ENCODE results near the gene POLR2F.

The POLR2F gene

DNA sequence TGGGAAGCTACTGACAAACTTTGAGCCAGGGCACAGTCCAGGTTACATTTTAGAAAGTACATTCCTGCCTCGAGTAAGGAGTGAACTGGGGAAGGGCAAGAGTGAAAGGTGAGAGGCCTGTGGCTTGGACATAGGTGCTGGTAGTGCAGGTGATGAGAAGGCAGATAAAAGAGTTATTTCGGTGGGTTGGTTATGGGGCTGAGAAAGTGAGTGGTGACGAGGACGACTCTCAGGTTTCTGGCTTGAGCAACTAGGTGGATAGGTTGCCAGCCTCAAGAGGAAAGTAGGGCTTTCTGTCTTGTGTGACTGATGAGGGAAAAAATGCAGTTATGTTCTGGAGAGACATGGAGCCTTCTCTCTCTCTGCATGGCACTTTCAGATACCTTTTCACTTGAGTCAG is 3.7 kb downstream of the POLR2F start:
- TF ChIP-seq SUZ12 (IDR thresholded peaks at IDR 0.05; ENCODE audit: extremely low read depth, insufficient read depth, insufficient read length) = no peak
- TF ChIP-seq ZNF274 (IDR thresholded peaks at IDR 0.05; ENCODE audit: low read depth, low read length) = no peak
- TF ChIP-seq YY1 (IDR thresholded peaks at IDR 0.05; ENCODE audit: insufficient read depth, insufficient read length) = no peak
- no peak overlapping the region for H3K4me3 ChIP-seq (ENCODE audit: insufficient read length, low read depth)
- peaks cover 2% of the 10 kb centered on the region for H3K4me1 ChIP-seq (ENCODE audit: insufficient read depth, insufficient read length)
- H3K36me3 ChIP-seq (ENCODE audit: insufficient read depth, insufficient read length, low read length) = peaks cover 53% of the 10 kb centered on the region
- no peak overlapping the region for H3K9ac ChIP-seq (ENCODE audit: insufficient read length, low read depth)
- H3K9me3 ChIP-seq (ENCODE audit: insufficient read depth, low read length) = no peaks in the 10 kb centered on the region
- H3K27me3 ChIP-seq (ENCODE audit: insufficient read depth, insufficient read length) = peaks cover 11% of the 10 kb centered on the region
- no peak for DNase-seq (ENCODE audit: low read depth, low spot score)

DNA sequence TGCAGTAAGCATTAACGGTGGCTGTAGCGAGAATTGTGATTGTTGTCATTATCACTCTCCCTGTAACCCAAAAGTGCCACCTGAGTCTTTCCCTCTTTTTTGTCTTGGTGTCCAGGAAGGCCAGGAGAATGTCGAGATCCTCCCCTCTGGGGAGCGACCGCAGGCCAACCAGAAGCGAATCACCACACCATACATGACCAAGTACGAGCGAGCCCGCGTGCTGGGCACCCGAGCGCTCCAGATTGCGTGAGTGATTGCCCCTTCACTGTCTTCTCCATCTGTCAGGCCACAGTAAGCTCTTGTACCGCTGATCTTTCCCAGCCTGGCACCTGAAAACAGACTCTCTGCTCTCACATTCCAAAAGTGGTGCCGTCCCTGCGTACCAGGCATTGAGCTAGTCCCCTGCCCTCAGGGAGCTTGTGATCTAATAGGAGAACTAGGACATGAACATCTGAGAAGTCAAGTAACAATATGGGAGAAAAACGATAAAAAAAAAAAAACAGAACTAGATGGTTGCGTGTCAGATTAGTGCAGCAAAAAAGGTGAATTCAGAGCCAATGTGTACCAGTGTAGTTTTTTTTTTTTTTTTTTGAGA is 5.8 kb downstream of the POLR2F start:
- H3K4me1 ChIP-seq (ENCODE audit: insufficient read depth, insufficient read length) = no peaks in the 10 kb centered on the region
- no peak overlapping the region for H3K4me3 ChIP-seq (ENCODE audit: insufficient read length, low read depth)
- peaks cover 59% of the 10 kb centered on the region for H3K36me3 ChIP-seq (ENCODE audit: insufficient read depth, insufficient read length, low read length)
- no peak for DNase-seq (ENCODE audit: low read depth, low spot score)
- H3K9ac ChIP-seq (ENCODE audit: insufficient read length, low read depth) = no peak overlapping the region
- no peaks in the 10 kb centered on the region for H3K9me3 ChIP-seq (ENCODE audit: insufficient read depth, low read length)
- TF ChIP-seq YY1 (IDR thresholded peaks at IDR 0.05; ENCODE audit: insufficient read depth, insufficient read length) (no peak), ZNF274 (IDR thresholded peaks at IDR 0.05; ENCODE audit: low read depth, low read length) (no peak), SUZ12 (IDR thresholded peaks at IDR 0.05; ENCODE audit: extremely low read depth, insufficient read depth, insufficient read length) (no peak)
- H3K27me3 ChIP-seq (ENCODE audit: insufficient read depth, insufficient read length) = no peaks in the 10 kb centered on the region

DNA sequence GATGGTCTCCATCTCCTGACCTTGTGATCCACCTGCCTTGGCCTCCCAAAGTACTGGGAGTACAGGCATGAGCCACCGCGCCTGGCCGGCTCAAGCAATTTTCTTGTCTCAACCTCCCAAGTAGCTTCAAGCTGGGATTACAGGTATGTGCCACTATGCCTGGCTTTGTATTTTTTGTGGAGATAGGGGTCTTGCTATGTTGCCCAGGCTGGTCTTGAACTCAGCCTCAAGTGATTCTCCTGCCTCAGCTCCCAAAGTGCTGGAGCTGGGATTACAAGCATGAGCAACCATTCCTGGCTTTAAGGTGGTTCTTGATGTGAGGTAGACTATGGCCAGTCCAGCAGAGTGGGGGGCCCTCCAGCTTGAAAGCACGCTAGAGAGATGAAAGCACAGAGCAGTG is 7.6 kb downstream of the POLR2F start:
- no peak overlapping the region for H3K4me3 ChIP-seq (ENCODE audit: insufficient read length, low read depth)
- H3K36me3 ChIP-seq (ENCODE audit: insufficient read depth, insufficient read length, low read length) = peaks cover 68% of the 10 kb centered on the region
- H3K4me1 ChIP-seq (ENCODE audit: insufficient read depth, insufficient read length) = peaks cover 3% of the 10 kb centered on the region
- no peaks in the 10 kb centered on the region for H3K9me3 ChIP-seq (ENCODE audit: insufficient read depth, low read length)
- TF ChIP-seq SUZ12 (IDR thresholded peaks at IDR 0.05; ENCODE audit: extremely low read depth, insufficient read depth, insufficient read length) (no peak), ZNF274 (IDR thresholded peaks at IDR 0.05; ENCODE audit: low read depth, low read length) (no peak), YY1 (IDR thresholded peaks at IDR 0.05; ENCODE audit: insufficient read depth, insufficient read length) (no peak)
- DNase-seq (ENCODE audit: low read depth, low spot score) = no peak
- H3K9ac ChIP-seq (ENCODE audit: insufficient read length, low read depth) = no peak overlapping the region
- H3K27me3 ChIP-seq (ENCODE audit: insufficient read depth, insufficient read length) = no peaks in the 10 kb centered on the region

GRCh38 chr22:37965940-37966664 is 12.6 kb downstream of the POLR2F start:
- H3K36me3 ChIP-seq (ENCODE audit: insufficient read depth, insufficient read length, low read length) = peaks cover 60% of the 10 kb centered on the region
- TF ChIP-seq YY1 (IDR thresholded peaks at IDR 0.05; ENCODE audit: insufficient read depth, insufficient read length) (no peak), SUZ12 (IDR thresholded peaks at IDR 0.05; ENCODE audit: extremely low read depth, insufficient read depth, insufficient read length) (no peak), ZNF274 (IDR thresholded peaks at IDR 0.05; ENCODE audit: low read depth, low read length) (no peak)

DNA sequence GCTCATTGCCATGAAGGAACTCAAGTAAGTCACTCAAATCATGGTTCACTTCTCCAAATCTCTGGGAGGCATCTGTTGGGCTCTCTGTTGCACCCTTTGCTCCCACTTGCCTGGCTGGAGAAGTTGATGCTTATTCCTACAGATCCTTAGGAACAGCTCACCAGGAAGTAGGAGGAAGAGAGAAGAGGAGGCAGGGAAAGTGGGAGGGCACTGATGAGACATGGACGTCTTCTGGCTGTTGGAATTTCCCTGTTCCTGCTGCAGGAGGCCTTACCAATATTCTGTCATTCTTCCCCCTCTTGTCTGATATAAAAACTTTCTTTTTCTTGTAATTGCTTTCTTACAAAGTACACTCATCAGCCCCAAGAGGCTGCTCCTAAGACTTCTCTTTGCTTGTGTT is 13.6 kb downstream of the POLR2F start:
- no peak for TF ChIP-seq YY1 (IDR thresholded peaks at IDR 0.05; ENCODE audit: insufficient read depth, insufficient read length)
- TF ChIP-seq ZNF274 (IDR thresholded peaks at IDR 0.05; ENCODE audit: low read depth, low read length) = no peak
- no peak for TF ChIP-seq SUZ12 (IDR thresholded peaks at IDR 0.05; ENCODE audit: extremely low read depth, insufficient read depth, insufficient read length)
- DNase-seq (ENCODE audit: low read depth, low spot score) = no peak
- Histone ChIP-seq H3K27me3 (ENCODE audit: insufficient read depth, insufficient read length) (no peaks in the 10 kb centered on the region), H3K36me3 (ENCODE audit: insufficient read depth, insufficient read length, low read length) (peaks cover 50% of the 10 kb centered on the region), H3K9me3 (ENCODE audit: insufficient read depth, low read length) (no peaks in the 10 kb centered on the region), H3K4me1 (ENCODE audit: insufficient read depth, insufficient read length) (peaks cover 15% of the 10 kb centered on the region), H3K4me3 (ENCODE audit: insufficient read length, low read depth) (no peak overlapping the region), H3K9ac (ENCODE audit: insufficient read length, low read depth) (no peak overlapping the region)

More at GRCh38 chr22:37965940-37966664, 12.6 kb downstream of the POLR2F start:
- H3K4me3 ChIP-seq (ENCODE audit: insufficient read length, low read depth) = no peak overlapping the region
- no peak for DNase-seq (ENCODE audit: low read depth, low spot score)
- H3K27me3 ChIP-seq (ENCODE audit: insufficient read depth, insufficient read length) = no peaks in the 10 kb centered on the region
- no peaks in the 10 kb centered on the region for H3K9me3 ChIP-seq (ENCODE audit: insufficient read depth, low read length)
- no peak overlapping the region for H3K9ac ChIP-seq (ENCODE audit: insufficient read length, low read depth)
- peaks cover 9% of the 10 kb centered on the region for H3K4me1 ChIP-seq (ENCODE audit: insufficient read depth, insufficient read length)

GRCh38 chr22:37967637-37968451 is 14.3 kb downstream of the POLR2F start:
- H3K9ac ChIP-seq (ENCODE audit: insufficient read length, low read depth) = no peak overlapping the region

More at GRCh38 chr22:37967637-37968451, 14.3 kb downstream of the POLR2F start:
- H3K36me3 ChIP-seq (ENCODE audit: insufficient read depth, insufficient read length, low read length) = peaks cover 49% of the 10 kb centered on the region
- no peak overlapping the region for H3K4me3 ChIP-seq (ENCODE audit: insufficient read length, low read depth)
- peaks cover 20% of the 10 kb centered on the region for H3K4me1 ChIP-seq (ENCODE audit: insufficient read depth, insufficient read length)
- no peaks in the 10 kb centered on the region for H3K9me3 ChIP-seq (ENCODE audit: insufficient read depth, low read length)
- no peak for TF ChIP-seq ZNF274 (IDR thresholded peaks at IDR 0.05; ENCODE audit: low read depth, low read length)
- TF ChIP-seq SUZ12 (IDR thresholded peaks at IDR 0.05; ENCODE audit: extremely low read depth, insufficient read depth, insufficient read length) = no peak
- TF ChIP-seq YY1 (IDR thresholded peaks at IDR 0.05; ENCODE audit: insufficient read depth, insufficient read length) = no peak
- DNase-seq (ENCODE audit: low read depth, low spot score) = no peak
- no peaks in the 10 kb centered on the region for H3K27me3 ChIP-seq (ENCODE audit: insufficient read depth, insufficient read length)
